HepG2 (cell line): Measurements from ENCODE around the gene CAPN15. TPM values are rescaled to one million over a fixed set of nuclear protein-coding genes. Genes with fewer than 3 reads are reported as not detected.

Source experiments
- AKAP8 ChIP-seq: sonication (generic); formaldehyde crosslinking; IDR thresholded peaks from 2 replicates; pipeline ENCODE4 v1.5.1; 2020; ENCODE audit warnings: mild to moderate bottlenecking, missing genetic modification reagents
- DPF2 ChIP-seq: sonication (generic); formaldehyde crosslinking; IDR thresholded peaks from 2 replicates; pipeline ENCODE4 v1.4.0; 2020; ENCODE audit warnings: mild to moderate bottlenecking, low read depth, missing genetic modification reagents, borderline replicate concordance
- FUBP1 ChIP-seq: sonication (generic); formaldehyde crosslinking; IDR thresholded peaks from 2 replicates; pipeline ENCODE4 v1.5.1; 2020; ENCODE audit warnings: missing genetic modification reagents, mild to moderate bottlenecking, borderline replicate concordance
- GATAD1 ChIP-seq: IDR thresholded peaks from 2 replicates; pipeline ENCODE4 v1.6.1; 2016; ENCODE audit warnings: missing genetic modification reagents, missing compliant biosample characterization
- HHEX ChIP-seq: IDR thresholded peaks from 2 replicates; pipeline ENCODE4 v1.6.1; 2016; ENCODE audit warnings: control low read depth
- HNF1A ChIP-seq, 2 experiments: sonication (generic) in 1 of 2; formaldehyde crosslinking in 1 of 2; IDR thresholded peaks; 2 replicates each; pipeline versions ENCODE4 v1.4.0 to v1.6.1; 2016 to 2020; ENCODE audit warnings: borderline replicate concordance in 1 of 2, low read depth in 1 of 2, mild to moderate bottlenecking in 1 of 2, missing genetic modification reagents in 1 of 2
- LBX2 ChIP-seq: sonication (generic); formaldehyde crosslinking; IDR thresholded peaks from 2 replicates; pipeline ENCODE4 v1.5.0; 2020; ENCODE audit warnings: missing genetic modification reagents, mild to moderate bottlenecking, borderline replicate concordance
- MAX ChIP-seq: IDR thresholded peaks from 2 replicates; pipeline ENCODE4 v1.6.1; 2012; ENCODE audit warnings: inconsistent platforms
- PREB ChIP-seq: sonication (generic); formaldehyde crosslinking; IDR thresholded peaks from 2 replicates; pipeline ENCODE4 v1.4.0; 2020; ENCODE audit warnings: missing genetic modification reagents
- STAG1 ChIP-seq: sonication (generic); formaldehyde crosslinking; IDR thresholded peaks from 2 replicates; pipeline ENCODE4 v1.4.0; 2020; ENCODE audit warnings: missing genetic modification reagents
- ZBTB20 ChIP-seq: sonication (generic); formaldehyde crosslinking; IDR thresholded peaks from 2 replicates; pipeline ENCODE4 v1.8.1; 2023; ENCODE audit warnings: missing genetic modification reagents, low read depth, mild to moderate bottlenecking, borderline replicate concordance
- ZBTB38 ChIP-seq: sonication (generic); formaldehyde crosslinking; IDR thresholded peaks from 2 replicates; pipeline ENCODE4 v1.5.1; 2020; ENCODE audit warnings: mild to moderate bottlenecking, missing genetic modification reagents
- ZNF121 ChIP-seq: sonication (generic); formaldehyde crosslinking; IDR thresholded peaks from 2 replicates; pipeline ENCODE4 v1.5.0; 2020; ENCODE audit warnings: mild to moderate bottlenecking, missing genetic modification reagents
- ZNF30 ChIP-seq: sonication (generic); formaldehyde crosslinking; IDR thresholded peaks from 2 replicates; pipeline ENCODE4 v1.5.0; 2020; ENCODE audit warnings: mild to moderate bottlenecking, missing genetic modification reagents
- ZNF563 ChIP-seq: sonication (generic); formaldehyde crosslinking; IDR thresholded peaks from 2 replicates; pipeline ENCODE4 v1.8.0; 2022; ENCODE audit warnings: mild to moderate bottlenecking, moderate library complexity, missing genetic modification reagents
- ZNF761 ChIP-seq: sonication (generic); formaldehyde crosslinking; conservative IDR thresholded peaks from 2 replicates; pipeline ENCODE4 v1.4.0; 2020; ENCODE audit warnings: mild to moderate bottlenecking, missing genetic modification reagents
- ZZZ3 ChIP-seq: sonication (generic); formaldehyde crosslinking; IDR thresholded peaks from 2 replicates; pipeline ENCODE4 v1.4.0; 2020; ENCODE audit warnings: missing genetic modification reagents, mild to moderate bottlenecking, borderline replicate concordance
- polyA plus RNA-seq, 8 experiments: library from polyadenylated mRNA; depleted of rRNA in 3 of 8; stranded (reverse) in 7 of 8; unstranded in 1 of 8; fragments of >200 nt; fragmentation: Illumina TruSeq in 4 of 8; extraction: Trizol in 4 of 8; gene quantifications; 2 replicates each; pipeline versions ENCODE4 v1.2.1 to v1.2.3, GENCODE V29; 2011 to 2016; ENCODE audit warnings: low read depth in 4 of 8, missing spikeins in 1 of 8, mixed read lengths in 1 of 8; ENCODE audit not compliant: insufficient read depth in 1 of 8
- total RNA-seq, 5 experiments: library from RNA; depleted of rRNA; stranded (reverse); fragments of >200 nt; fragmentation: Illumina TruSeq; extraction: Trizol; gene quantifications; 2 replicates each; pipeline ENCODE4 v1.2.3, GENCODE V29; 2016; ENCODE audit warnings: low read depth in 1 of 5

Gene CAPN15
- total and polyA plus RNA-seq, 2 of the 13 experiments (the other 11 are each of a cell fraction or from before 2014, with no cell fraction given): 14.9 to 24.5 TPM

GRCh38 chr16:527015-527903 is at the start of gene CAPN15 (continued):
- TF ChIP-seq HNF1A (IDR thresholded peaks at IDR 0.05; ENCODE audit: low read depth) (no peak), HNF1A (CRISPR knock-in tag; IDR thresholded peaks at IDR 0.05; ENCODE audit: borderline replicate concordance) (0 out of 2 replicates have a peak, but pooled peaks have one; percentile 61), ZNF121 (CRISPR knock-in tag) (peak; percentile 34; the same call in 1 of the 2 replicates), GATAD1 (CRISPR knock-in tag) (peak; percentile 58; the same call in 1 of the 2 replicates), FUBP1 (no peak), LBX2 (CRISPR knock-in tag) (no peak), ZNF30 (CRISPR knock-in tag) (0 out of 2 replicates have a peak, but pooled peaks have one; percentile 24), STAG1 (CRISPR knock-in tag) (peak; percentile 21; the same call in 1 of the 2 replicates), PREB (CRISPR knock-in tag) (0 out of 2 replicates have a peak, but pooled peaks have one; percentile 13), DPF2 (CRISPR knock-in tag) (no peak), ZBTB38 (CRISPR knock-in tag) (peak; percentile 43; the same call in 1 of the 2 replicates), ZZZ3 (CRISPR knock-in tag) (0 out of 2 replicates have a peak, but pooled peaks have one; percentile 39), ZBTB20 (0 out of 2 replicates have a peak, but pooled peaks have one; percentile 23), MAX (peak; percentile 58), ZNF761 (CRISPR knock-in tag) (peak; percentile 83), AKAP8 (CRISPR knock-in tag) (peak; percentile 84), ZNF563 (CRISPR knock-in tag) (peak; percentile 72), HHEX (no peak)
